GM12872 (cell line): ENCODE data around the gene PTPRG.

Source experiments
- CTCF ChIP-seq: IDR thresholded peaks from 3 replicates; pipeline ENCODE4 v1.5.1; 2011; ENCODE audit warnings: low read depth, mild to moderate bottlenecking, low read length, moderate library complexity; ENCODE audit not compliant: insufficient read depth

The PTPRG gene

DNA sequence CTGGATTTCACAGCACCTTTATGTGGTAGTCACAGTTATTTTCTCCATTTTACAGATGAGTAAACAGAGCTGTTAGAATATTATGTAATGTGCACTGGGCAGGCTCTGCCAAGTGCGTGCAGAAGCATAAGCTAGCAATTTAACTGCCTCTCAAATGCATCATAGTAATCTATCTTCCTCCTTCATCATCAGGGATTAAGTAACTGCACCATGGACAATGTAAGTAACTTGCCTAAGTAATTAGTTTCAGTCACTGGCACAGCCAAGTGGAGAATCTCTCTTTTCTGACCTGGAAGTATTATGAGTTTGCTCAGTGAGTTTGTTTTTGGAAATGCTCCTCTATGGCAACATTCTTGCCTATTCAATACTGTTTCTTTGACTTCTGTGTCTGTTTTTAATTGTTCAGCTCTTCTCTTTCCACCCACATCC, 260.5 kb downstream of the PTPRG start:
- TF ChIP-seq CTCF, result no peak

GRCh38 chr3:61822588-61822987, 261.2 kb downstream of the PTPRG start:
- TF ChIP-seq CTCF, result no peak

DNA sequence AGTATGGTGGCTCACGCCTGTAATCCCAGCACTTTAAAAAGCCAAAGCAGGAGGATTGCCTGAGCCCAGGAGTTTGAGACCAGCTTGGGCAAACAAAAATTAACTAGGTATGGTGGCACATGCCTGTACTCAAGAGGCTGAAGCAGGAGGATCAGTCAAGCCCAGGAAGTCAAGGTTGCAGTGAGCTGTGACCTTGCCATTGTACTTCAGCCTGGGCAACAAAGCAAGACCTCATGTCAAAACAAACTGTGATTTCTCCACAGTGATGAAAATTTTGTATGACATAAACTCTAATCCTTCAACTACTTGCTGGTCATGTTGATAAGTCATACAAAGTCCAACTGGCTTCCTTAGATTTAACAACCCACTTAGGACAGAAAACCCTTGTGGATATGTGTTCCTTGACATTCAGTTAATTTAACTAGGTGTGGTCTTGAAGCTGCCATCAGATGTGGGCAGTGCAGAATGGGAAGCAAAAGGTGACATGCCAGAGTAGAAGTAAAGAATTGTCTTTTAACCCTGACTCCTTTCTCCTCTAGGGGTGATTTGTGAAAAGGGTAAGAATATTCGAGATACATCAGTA, 263.3 kb downstream of the PTPRG start:
- TF ChIP-seq CTCF, result no peak

- no peak for TF ChIP-seq CTCF
These were observed 264.8 kb downstream of the PTPRG start for GRCh38 chr3:61826161-61826560.

DNA sequence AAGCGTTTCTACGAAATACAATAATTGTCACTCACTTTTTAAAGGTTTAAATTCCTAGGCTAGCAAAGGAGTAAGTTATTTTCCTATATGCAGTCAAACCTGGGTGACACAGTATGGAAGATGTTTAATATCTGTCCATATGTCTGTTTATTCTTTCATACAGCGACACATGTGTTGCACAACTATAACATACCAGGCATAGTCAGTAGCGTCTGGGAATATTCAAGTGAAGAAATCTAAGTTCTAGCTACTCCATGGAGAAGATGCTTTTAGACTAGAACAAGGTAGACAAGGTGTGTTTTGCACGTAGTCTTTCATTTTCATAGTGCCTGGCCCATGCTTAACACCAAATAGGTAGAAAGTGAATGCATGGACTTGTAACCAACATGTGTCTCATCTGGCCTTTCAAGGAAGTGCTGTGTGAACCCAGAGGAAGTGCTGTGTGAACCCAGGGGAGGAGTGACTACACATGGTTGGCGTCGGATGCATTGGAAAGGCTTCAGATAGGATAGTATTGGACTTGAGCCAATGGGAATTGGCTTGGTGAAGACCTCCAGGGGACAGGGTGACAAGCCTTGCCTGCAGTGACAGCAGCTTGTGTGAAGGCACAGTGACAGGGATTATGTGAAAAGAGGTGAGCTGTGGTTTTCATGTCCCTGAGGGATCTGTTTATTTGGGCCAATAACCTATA, 267.0 kb downstream of the PTPRG start:
- no peak for TF ChIP-seq CTCF

GRCh38 chr3:61828880-61829721, 267.7 kb downstream of the PTPRG start:
- no peak for TF ChIP-seq CTCF

DNA sequence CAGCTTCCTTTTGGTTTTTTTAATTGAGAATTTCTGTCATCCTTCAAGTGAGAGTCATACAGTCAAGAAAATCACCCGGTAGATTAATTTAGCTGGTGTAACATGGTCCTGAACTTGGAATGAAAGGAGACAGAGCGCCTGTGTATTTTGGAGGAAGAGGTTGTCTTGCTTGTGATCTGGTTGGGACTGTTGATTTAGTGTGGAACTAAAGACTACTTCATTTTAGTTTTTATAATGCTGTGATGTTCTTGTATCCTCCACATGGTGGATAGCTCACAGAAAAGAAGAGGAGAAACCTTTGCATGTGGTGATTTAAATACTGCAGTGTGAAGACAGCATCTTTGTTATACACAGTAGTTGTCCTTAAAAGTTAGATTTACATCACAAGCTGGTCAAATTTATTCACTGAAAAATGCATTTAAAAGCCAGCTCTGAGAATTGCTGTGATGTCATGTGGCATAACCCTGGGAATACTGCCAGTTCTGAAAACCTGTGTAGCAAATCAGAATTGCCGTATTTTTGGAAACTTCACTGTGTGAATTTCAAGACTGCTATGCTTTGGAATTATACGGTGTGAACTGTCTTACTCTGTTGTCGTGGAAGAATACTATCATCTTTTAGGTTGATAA, 268.5 kb downstream of the PTPRG start:
- TF ChIP-seq CTCF, result no peak
